ENCODE data around the gene FOXP1.

FOXP1 gene

GRCh38 chr3:71125738-71126137, 457.8 kb downstream of the FOXP1 start:
- no peak for DNase-seq (ENCODE audit: low spot score)

- DNase-seq (ENCODE audit: low spot score), result no peak
These were observed 459.5 kb downstream of the FOXP1 start for GRCh38 chr3:71124048-71124447.

GRCh38 chr3:71122641-71123040, 460.9 kb downstream of the FOXP1 start:
- no peak for DNase-seq (ENCODE audit: low spot score)

- no peak for DNase-seq (ENCODE audit: low spot score)
These were observed 461.9 kb downstream of the FOXP1 start for GRCh38 chr3:71121429-71122167.

GRCh38 chr3:71120012-71120411, 463.5 kb downstream of the FOXP1 start:
- DNase-seq (ENCODE audit: low spot score), result no peak

- DNase-seq (ENCODE audit: low spot score), result no peak
These were observed 464.4 kb downstream of the FOXP1 start for GRCh38 chr3:71119171-71119570.

- DNase-seq (ENCODE audit: low spot score), result no peak
These were observed 465.1 kb downstream of the FOXP1 start for GRCh38 chr3:71118436-71118835.

GRCh38 chr3:71117572-71118247, 465.8 kb downstream of the FOXP1 start:
- DNase-seq (ENCODE audit: low spot score), result no peak

- no peak for DNase-seq (ENCODE audit: low spot score)
These were observed 468.9 kb downstream of the FOXP1 start for GRCh38 chr3:71114610-71115009.

- DNase-seq (ENCODE audit: low spot score), result no peak
These were observed 471.0 kb downstream of the FOXP1 start for GRCh38 chr3:71112576-71112975.

GRCh38 chr3:71111784-71112440, 471.6 kb downstream of the FOXP1 start:
- peak; percentile 84 for DNase-seq (ENCODE audit: low spot score)

GRCh38 chr3:71110385-71111222, 472.9 kb downstream of the FOXP1 start:
- no peak for DNase-seq (ENCODE audit: low spot score)

- no peak for DNase-seq (ENCODE audit: low spot score)
These were observed 473.6 kb downstream of the FOXP1 start for GRCh38 chr3:71109977-71110285.

GRCh38 chr3:71109241-71109976, 474.1 kb downstream of the FOXP1 start:
- peak; percentile 74 for DNase-seq (ENCODE audit: low spot score)

- no peak for DNase-seq (ENCODE audit: low spot score)
These were observed 475.6 kb downstream of the FOXP1 start for GRCh38 chr3:71107926-71108325.

- DNase-seq (ENCODE audit: low spot score), result no peak
These were observed 478.6 kb downstream of the FOXP1 start for GRCh38 chr3:71104976-71105375.

GRCh38 chr3:71104556-71104955, 479.0 kb downstream of the FOXP1 start:
- no peak for DNase-seq (ENCODE audit: low spot score)

- no peak for DNase-seq (ENCODE audit: low spot score)
These were observed 479.4 kb downstream of the FOXP1 start for GRCh38 chr3:71104121-71104541.

- DNase-seq (ENCODE audit: low spot score), result peak; percentile 69
These were observed 480.1 kb downstream of the FOXP1 start for GRCh38 chr3:71103430-71103921.

GRCh38 chr3:71102111-71102983, 481.2 kb downstream of the FOXP1 start:
- DNase-seq (ENCODE audit: low spot score), result no peak

Measured in kidney capillary endothelial cell (primary cell).